GM12872 (cell line): ENCODE measurements around the gene ARHGEF5.

Source experiments
- CTCF ChIP-seq: IDR thresholded peaks from 3 replicates; pipeline ENCODE4 v1.5.1; 2011; ENCODE audit warnings: low read depth, mild to moderate bottlenecking, low read length, moderate library complexity; ENCODE audit not compliant: insufficient read depth

The ARHGEF5 gene

DNA sequence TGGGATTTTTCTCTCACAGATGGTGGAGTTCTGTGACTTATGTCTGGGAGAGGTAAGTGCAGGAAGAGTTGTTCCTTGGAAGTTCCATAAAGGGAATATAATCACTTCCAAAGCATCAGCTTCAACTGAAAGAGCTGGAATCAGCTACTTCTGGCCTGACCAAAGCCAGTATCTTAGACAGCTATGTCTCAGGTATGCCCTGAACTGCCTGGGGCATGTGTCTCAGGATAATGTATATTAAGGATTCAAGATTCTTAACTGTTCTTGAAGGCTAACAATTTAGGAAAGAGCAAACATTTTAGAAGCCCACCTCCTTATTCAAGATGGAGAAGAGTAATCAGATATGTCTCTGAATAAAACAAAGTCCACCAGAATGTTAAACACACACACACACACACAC, 60.7 kb downstream of the ARHGEF5 start:
- TF ChIP-seq CTCF: no peak

DNA sequence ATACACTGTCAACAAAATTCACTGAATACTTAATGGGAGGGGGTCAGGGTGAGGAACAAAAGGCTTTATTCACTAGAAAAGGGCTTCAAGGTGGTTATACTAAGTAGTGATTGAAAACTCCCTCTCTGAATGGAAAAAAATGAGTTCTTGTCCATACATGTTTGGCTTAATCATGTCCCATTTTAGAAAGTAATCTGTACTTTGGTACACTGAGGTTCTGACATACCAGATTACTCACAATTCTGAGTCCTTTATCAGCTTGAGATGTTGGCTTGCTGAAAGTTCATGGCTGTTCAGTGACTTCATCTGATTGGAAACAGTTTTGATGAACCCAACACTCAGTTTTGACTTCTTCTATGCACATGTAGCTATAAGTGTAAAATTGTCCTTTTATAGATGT, 61.1 kb downstream of the ARHGEF5 start:
- no peak for TF ChIP-seq CTCF

- TF ChIP-seq CTCF: no peak
These were observed 73.2 kb downstream of the ARHGEF5 start for GRCh38 chr7:144428431-144428830.
